Neuronal stem cell (in vitro differentiated cells): ENCODE data around the gene ANKRD65.
"Not testable (repeated sequence)": the region's sequence is repeated elsewhere in the genome, so short reads cannot be mapped to it uniquely, and the experiment has no call there.

Experiments used
- DNase-seq: peaks from one replicate; pipeline ENCODE4 v3.0.0-alpha.2; 2013; ENCODE audit warnings: low spot score
- H2AFZ ChIP-seq: one replicate; pipeline ENCODE4 v1.6.1; 2013; ENCODE audit warnings: mild to moderate bottlenecking, low read length, inconsistent platforms
- H2AK5ac ChIP-seq: 2 replicates; pipeline ENCODE4 v1.6.1; 2013; ENCODE audit warnings: low read depth, mild to moderate bottlenecking, inconsistent platforms, low read length, moderate library complexity, mixed read lengths
- H2BK120ac ChIP-seq: 2 replicates; pipeline ENCODE4 v1.6.1; 2013; ENCODE audit warnings: low read depth, mild to moderate bottlenecking, inconsistent platforms, low read length, moderate library complexity, mixed read lengths
- H2BK12ac ChIP-seq: one replicate; pipeline ENCODE4 v1.6.1; 2013; ENCODE audit warnings: low read length, inconsistent platforms
- H2BK15ac ChIP-seq: 2 replicates; pipeline ENCODE4 v1.6.1; 2013; ENCODE audit warnings: mild to moderate bottlenecking, low read length, inconsistent platforms, mixed read lengths
- H2BK5ac ChIP-seq: one replicate; pipeline ENCODE4 v1.6.1; 2013; ENCODE audit warnings: inconsistent platforms, mild to moderate bottlenecking, low read length, moderate library complexity
- H3K14ac ChIP-seq: one replicate; pipeline ENCODE4 v1.6.1; 2013; ENCODE audit warnings: low read length, inconsistent platforms
- H3K18ac ChIP-seq: 2 replicates; pipeline ENCODE4 v1.6.1; 2013; ENCODE audit warnings: low read length, inconsistent platforms
- H3K23ac ChIP-seq: 2 replicates; pipeline ENCODE4 v1.6.1; 2013; ENCODE audit warnings: low read depth, mild to moderate bottlenecking, mixed read lengths, low read length, inconsistent platforms; ENCODE audit not compliant: poor library complexity
- H3K27ac ChIP-seq: replicated peaks from 3 replicates; pipeline ENCODE4 v1.5.1; 2013; ENCODE audit warnings: low read length, inconsistent platforms
- H3K27me3 ChIP-seq, 3 experiments: 2 replicates each; pipeline ENCODE4 v1.6.1; 2013; ENCODE audit warnings: low read length in 3 of 3, mild to moderate bottlenecking in 2 of 3, inconsistent platforms in 1 of 3, low read depth in 1 of 3, mixed read lengths in 1 of 3, moderate library complexity in 1 of 3; ENCODE audit not compliant: control insufficient read depth in 3 of 3, insufficient read depth in 3 of 3
- H3K36me3 ChIP-seq, 2 donors: replicated peaks in 1 of 2; 2 replicates each; pipeline ENCODE4 v1.6.1; 2013; ENCODE audit warnings: low read length in 2 of 2; ENCODE audit not compliant: control insufficient read depth in 2 of 2, insufficient read depth in 2 of 2
- H3K4ac ChIP-seq: 2 replicates; pipeline ENCODE4 v1.6.1; 2013; ENCODE audit warnings: inconsistent platforms, mild to moderate bottlenecking, low read length, moderate library complexity
- H3K4me1 ChIP-seq, 2 donors: 1 replicate in 1 of 2; 2 replicates in 1 of 2; pipeline ENCODE4 v1.6.1; 2013; ENCODE audit warnings: low read length in 2 of 2, low read depth in 1 of 2; ENCODE audit not compliant: control insufficient read depth in 2 of 2, insufficient read depth in 1 of 2
- H3K4me2 ChIP-seq: one replicate; pipeline ENCODE4 v1.6.1; 2013; ENCODE audit warnings: mild to moderate bottlenecking, low read length, inconsistent platforms; ENCODE audit not compliant: insufficient read depth, poor library complexity, severe bottlenecking
- H3K4me3 ChIP-seq, 2 donors: 2 replicates each; pipeline ENCODE4 v1.5.1; 2013; ENCODE audit warnings: low read length in 2 of 2, mild to moderate bottlenecking in 2 of 2, inconsistent platforms in 1 of 2, moderate library complexity in 1 of 2
- H3K79me1 ChIP-seq: one replicate; pipeline ENCODE4 v1.6.1; 2013; ENCODE audit warnings: low read depth, mild to moderate bottlenecking, inconsistent platforms, low read length, moderate library complexity
- H3K9ac ChIP-seq: one replicate; pipeline ENCODE4 v1.6.1; 2013; ENCODE audit warnings: mild to moderate bottlenecking, low read depth, low read length, inconsistent platforms; ENCODE audit not compliant: poor library complexity
- H3K9me3 ChIP-seq, 2 donors: replicated peaks in 1 of 2; 2 replicates each; pipeline versions ENCODE3 to v1.6.1; 2013; ENCODE audit warnings: low read length in 2 of 2, mild to moderate bottlenecking in 2 of 2, inconsistent platforms in 1 of 2, low read depth in 1 of 2, mixed read lengths in 1 of 2, moderate library complexity in 1 of 2; ENCODE audit not compliant: control insufficient read depth in 2 of 2, insufficient read depth in 1 of 2
- H4K8ac ChIP-seq: one replicate; pipeline ENCODE4 v1.6.1; 2013; ENCODE audit warnings: low read depth, mild to moderate bottlenecking, inconsistent platforms, low read length, moderate library complexity
- H4K91ac ChIP-seq: one replicate; pipeline ENCODE4 v1.6.1; 2013; ENCODE audit warnings: low read length, low read depth, mild to moderate bottlenecking, inconsistent platforms; ENCODE audit not compliant: poor library complexity
- WGBS, 2 donors: extraction: QIAGEN DNeasy Blood & Tissue Kit; methylation state at CpG; one replicate each; pipeline ENCODE4 v1.1.7; 2013; ENCODE audit warnings: missing lambda C conversion rate in 2 of 2, mixed read lengths in 1 of 2; ENCODE audit not compliant: insufficient read length in 2 of 2, insufficient replicate concordance in 1 of 2; ENCODE audit errors: extremely low coverage in 2 of 2; 5-methylcytosine and 5-hydroxymethylcytosine counted together

ANKRD65 gene

DNA sequence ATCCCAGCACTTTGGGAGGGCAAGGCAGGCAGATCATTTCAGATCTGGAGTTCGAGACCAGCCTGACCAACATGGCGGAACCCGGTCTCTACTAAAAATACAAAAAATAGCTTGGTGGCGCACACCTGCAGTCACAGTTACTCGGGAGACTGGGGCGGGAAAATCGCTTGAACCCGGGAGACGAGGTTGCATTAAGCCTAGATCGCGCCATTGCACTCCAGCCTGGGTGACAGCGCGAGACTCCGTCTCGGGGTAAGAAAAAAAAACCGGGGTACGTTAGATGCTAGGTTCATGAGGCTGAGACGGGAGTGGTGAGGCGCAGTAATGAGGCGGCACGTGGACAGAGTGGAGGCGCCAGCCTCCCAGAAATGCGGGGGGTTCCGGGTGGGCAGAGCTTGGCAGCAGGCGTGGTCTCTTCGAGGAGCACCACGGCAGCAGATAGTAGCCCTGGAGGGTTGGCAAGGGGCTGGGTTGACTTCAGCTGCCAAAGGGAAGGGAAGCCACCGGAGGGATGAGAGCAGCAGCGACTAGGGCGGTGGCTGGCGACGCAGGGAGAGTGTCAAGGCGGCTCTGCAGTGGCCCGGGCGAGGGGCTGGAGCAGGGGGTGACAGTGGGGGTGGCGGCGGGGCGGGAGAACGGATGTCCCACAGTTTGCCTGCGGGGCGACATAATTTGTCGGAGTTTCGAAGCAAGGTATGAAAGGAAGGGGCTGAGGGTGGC is 14.8 kb downstream of the ANKRD65 start:
- Histone ChIP-seq H3K4me1 (peaks cover 7 to 15% of the 10 kb centered on the region in 2 donors), H3K36me3 (peaks cover 34 to 65% of the 10 kb centered on the region in 2 donors), H3K4me3 (peak overlapping the region; percentile 89 to 93), H3K27ac (no peak overlapping the region), H3K23ac (peak overlapping the region; percentile 34), H3K4ac (no peak overlapping the region), H2AK5ac (peak overlapping the region; percentile 97), H2BK5ac (peak overlapping the region; percentile 78), H3K14ac (no peak overlapping the region), H3K9ac (peak overlapping the region; percentile 89), H2BK15ac (no peak overlapping the region), H3K79me1 (peaks cover 22% of the 10 kb centered on the region), H3K27me3 (no peaks in the 10 kb centered on the region), H2BK120ac (no peak overlapping the region), H3K18ac (peak overlapping the region; percentile 31), H2AFZ (peak overlapping the region; percentile 88), H3K9me3 (no peaks in the 10 kb centered on the region), H4K91ac (peak overlapping the region; percentile 56), H3K4me2 (peak overlapping the region; percentile 77), H4K8ac (no peak overlapping the region), H2BK12ac (no peak overlapping the region)
- no CpG with 5 or more reads among the region's 43 CpGs for WGBS, 2 donors
- no peak for DNase-seq

DNA sequence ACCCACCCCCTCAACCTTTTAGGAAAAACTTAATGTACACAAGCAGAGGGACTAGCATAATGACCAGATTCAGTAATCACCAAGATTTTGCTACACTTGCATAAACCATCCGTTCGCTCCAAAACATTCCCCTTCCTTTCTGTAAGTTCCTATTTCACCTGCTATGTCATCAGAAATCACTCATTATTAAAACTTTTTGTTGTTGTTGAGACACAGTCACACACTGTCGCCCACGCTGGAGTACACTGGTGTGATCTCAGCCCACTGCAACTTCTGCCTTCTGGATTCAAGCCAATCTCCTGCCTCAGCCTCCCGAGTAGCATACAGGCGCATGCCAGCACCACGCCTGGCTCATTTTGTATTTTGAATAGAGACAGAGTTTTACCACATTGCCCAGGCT is 17.4 kb downstream of the ANKRD65 start:
- H2BK12ac ChIP-seq: no peak overlapping the region
- H3K27me3 ChIP-seq: no peaks in the 10 kb centered on the region
- H3K18ac ChIP-seq: no peak overlapping the region
- no peak overlapping the region for H2BK5ac ChIP-seq
- peaks cover 38% of the 10 kb centered on the region for H3K79me1 ChIP-seq
- no peak overlapping the region for H3K4ac ChIP-seq
- no peak overlapping the region for H3K27ac ChIP-seq
- no peak overlapping the region for H3K14ac ChIP-seq
- no peak overlapping the region for H2BK15ac ChIP-seq
- WGBS, 2 donors: 100% methylated on average over 1 of the region's 7 CpGs; no CpG with 5 or more reads in 1 of the 2 donors
- H3K23ac ChIP-seq: no peak overlapping the region
- H3K4me3 ChIP-seq: no peak overlapping the region
- H3K4me2 ChIP-seq: no peak overlapping the region
- no peak overlapping the region for H2BK120ac ChIP-seq
- H4K91ac ChIP-seq: no peak overlapping the region
- DNase-seq: no peak
- H3K9me3 ChIP-seq: no peaks in the 10 kb centered on the region
- H2AK5ac ChIP-seq: no peak overlapping the region
- no peak overlapping the region for H2AFZ ChIP-seq
- no peak overlapping the region for H4K8ac ChIP-seq
- H3K36me3 ChIP-seq: peaks cover 45 to 66% of the 10 kb centered on the region in 2 donors
- no peak overlapping the region for H3K9ac ChIP-seq
- H3K4me1 ChIP-seq: peaks cover 10 to 19% of the 10 kb centered on the region in 2 donors

DNA sequence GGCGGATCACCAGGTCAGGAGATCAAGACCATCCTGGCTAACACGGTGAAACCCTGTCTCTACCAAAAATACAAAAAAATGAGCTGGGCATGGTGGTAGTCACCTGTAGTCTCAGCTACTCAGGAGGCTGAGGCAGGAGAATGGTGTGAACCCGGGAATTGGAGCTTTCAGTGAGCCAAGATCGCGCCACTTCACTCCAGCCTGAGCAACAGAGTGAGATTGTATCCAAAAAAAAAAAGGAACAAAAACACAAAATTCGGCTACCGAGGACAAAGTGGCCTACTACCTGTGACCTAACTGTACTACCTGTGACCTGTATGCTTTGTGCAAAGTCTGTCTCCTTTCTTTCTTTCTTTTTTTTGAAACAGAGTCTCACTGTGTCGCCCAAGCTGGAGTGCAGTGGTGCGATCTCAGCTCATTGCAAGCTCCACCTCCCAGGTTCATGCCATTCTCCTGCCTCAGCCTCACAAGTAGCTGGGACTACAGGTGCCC is 18.1 kb downstream of the ANKRD65 start:
- WGBS, 2 donors: no CpG with 5 or more reads among the region's 9 CpGs
- not testable (repeated sequence) for H3K18ac ChIP-seq, H2BK15ac ChIP-seq, H3K9me3 ChIP-seq, H3K9ac ChIP-seq, H2BK5ac ChIP-seq, H4K91ac ChIP-seq, H3K14ac ChIP-seq, H2BK12ac ChIP-seq, DNase-seq, H4K8ac ChIP-seq, H2AK5ac ChIP-seq, H3K23ac ChIP-seq, H3K4me2 ChIP-seq, H3K4ac ChIP-seq, H3K27ac ChIP-seq, H3K27me3 ChIP-seq, H2AFZ ChIP-seq, H2BK120ac ChIP-seq, H3K4me3 ChIP-seq
- Histone ChIP-seq H3K36me3 (peaks cover 46 to 66% of the 10 kb centered on the region in 2 donors), H3K4me1 (peaks cover 15 to 17% of the 10 kb centered on the region in 2 donors), H3K79me1 (peaks cover 41% of the 10 kb centered on the region)

DNA sequence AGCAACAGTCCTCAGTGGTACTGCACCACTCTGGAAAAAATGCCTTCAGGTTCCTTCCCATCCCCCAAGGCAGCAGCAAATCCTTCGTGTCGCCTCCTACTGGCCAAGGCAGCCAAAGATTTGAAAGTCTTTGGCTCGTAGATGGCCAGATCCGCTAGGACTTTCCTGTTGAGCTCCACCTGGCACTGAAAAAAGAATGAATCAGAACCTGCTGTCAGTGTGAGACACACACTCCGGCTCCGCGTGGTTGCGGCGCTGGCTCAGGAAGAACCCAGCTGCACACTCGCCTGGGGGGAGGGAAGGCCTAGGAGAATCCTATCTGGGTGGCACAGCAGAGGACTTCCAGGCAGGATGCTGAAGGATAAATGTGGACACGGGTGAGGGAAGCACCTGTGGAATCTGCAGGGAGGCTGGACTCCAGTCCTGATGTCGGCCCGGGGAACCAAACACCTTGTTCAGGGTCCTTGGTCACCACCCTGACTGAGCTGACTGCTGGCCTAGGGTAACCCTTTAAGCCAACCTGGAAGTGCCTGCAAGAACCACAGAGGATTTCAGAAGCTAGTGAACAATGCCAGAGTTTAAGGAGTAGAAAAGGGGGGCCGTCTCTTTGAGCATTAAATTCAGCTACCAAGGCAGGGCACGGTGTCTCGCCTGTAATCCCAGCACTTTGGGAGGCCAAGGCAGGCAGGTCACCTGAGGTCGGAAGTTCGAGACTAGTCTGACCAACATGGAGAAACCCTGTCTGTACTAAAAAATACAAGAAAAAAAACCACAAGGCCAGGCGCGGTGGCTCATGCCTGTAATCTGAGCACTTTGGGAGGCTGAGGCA is 18.8 kb downstream of the ANKRD65 start:
- no peak overlapping the region for H3K14ac ChIP-seq
- no peaks in the 10 kb centered on the region for H3K27me3 ChIP-seq
- peaks cover 35% of the 10 kb centered on the region for H3K79me1 ChIP-seq
- no peak overlapping the region for H3K9ac ChIP-seq
- no peak overlapping the region for H2BK5ac ChIP-seq
- no peak overlapping the region for H3K4me3 ChIP-seq
- H3K4ac ChIP-seq: no peak overlapping the region
- H3K9me3 ChIP-seq: no peaks in the 10 kb centered on the region
- no peak overlapping the region for H2BK15ac ChIP-seq
- no peak overlapping the region for H3K4me2 ChIP-seq
- H3K4me1 ChIP-seq: peaks cover 17 to 20% of the 10 kb centered on the region in 2 donors
- H3K36me3 ChIP-seq: peaks cover 51 to 72% of the 10 kb centered on the region in 2 donors
- H3K27ac ChIP-seq: no peak overlapping the region
- DNase-seq: no peak
- H4K91ac ChIP-seq: no peak overlapping the region
- H2AFZ ChIP-seq: no peak overlapping the region
- H2BK12ac ChIP-seq: no peak overlapping the region
- H4K8ac ChIP-seq: no peak overlapping the region
- H2AK5ac ChIP-seq: no peak overlapping the region
- H2BK120ac ChIP-seq: peak overlapping the region; percentile 26
- no peak overlapping the region for H3K18ac ChIP-seq
- WGBS, 2 donors: no CpG with 5 or more reads among the region's 20 CpGs
- H3K23ac ChIP-seq: no peak overlapping the region
